ENCODE measurements around the gene CISTR. TPM values are rescaled to one million over a fixed set of nuclear protein-coding genes. Genes with fewer than 3 reads are reported as not detected.

The CISTR gene
- total and polyA plus RNA-seq, 2 donors (not counting 1 experiment from before 2014, with no cell fraction given) = not detected

GRCh38 chr12:53788892-53789291, 37.1 kb upstream of the CISTR start:
- TF ChIP-seq EZH2 (IDR thresholded peaks at IDR 0.05; ENCODE audit: low read length, missing control alignments) (no peak), CTCF (conservative IDR thresholded peaks at IDR 0.05 in 1 of 2, IDR thresholded peaks at IDR 0.05 in 1 of 2; ENCODE audit: low read depth in 1 of 2, low read length in 2 of 2) (no peak)
- H3K9ac ChIP-seq (ENCODE audit: insufficient read depth, low read length) = no peak overlapping the region
- H3K27me3 ChIP-seq (ENCODE audit: control insufficient read depth, insufficient read depth, low read length) = peaks cover 29% of the 10 kb centered on the region
- no peaks in the 10 kb centered on the region for H3K36me3 ChIP-seq (ENCODE audit: control insufficient read depth, insufficient read depth, low read length)
- H3K4me2 ChIP-seq (ENCODE audit: extremely low read depth, insufficient read depth, low read length) = no peak overlapping the region
- no peak overlapping the region for H3K27ac ChIP-seq (ENCODE audit: insufficient read depth, low read length)
- DNase-seq (ENCODE audit: low read depth in 2 of 2) = no peak
- H3K4me3 ChIP-seq (replicated peaks in 1 of 4; ENCODE audit: control extremely low read depth in 1 of 4, insufficient read depth in 1 of 4, low read depth in 3 of 4, low read length in 4 of 4) = no peak overlapping the region
- no peaks in the 10 kb centered on the region for H3K9me3 ChIP-seq (ENCODE audit: control insufficient read depth, insufficient read depth, low read depth, low read length)
- no peaks in the 10 kb centered on the region for H3K79me2 ChIP-seq (ENCODE audit: control insufficient read depth, insufficient read depth, low read length)
- H3K4me1 ChIP-seq (ENCODE audit: control insufficient read depth, extremely low read depth, insufficient read depth, low read length) = no peaks in the 10 kb centered on the region
- no peaks in the 10 kb centered on the region for H4K20me1 ChIP-seq (ENCODE audit: control insufficient read depth, extremely low read depth, insufficient read depth, low read length)
- H2AFZ ChIP-seq (ENCODE audit: low read length) = no peak overlapping the region

DNA sequence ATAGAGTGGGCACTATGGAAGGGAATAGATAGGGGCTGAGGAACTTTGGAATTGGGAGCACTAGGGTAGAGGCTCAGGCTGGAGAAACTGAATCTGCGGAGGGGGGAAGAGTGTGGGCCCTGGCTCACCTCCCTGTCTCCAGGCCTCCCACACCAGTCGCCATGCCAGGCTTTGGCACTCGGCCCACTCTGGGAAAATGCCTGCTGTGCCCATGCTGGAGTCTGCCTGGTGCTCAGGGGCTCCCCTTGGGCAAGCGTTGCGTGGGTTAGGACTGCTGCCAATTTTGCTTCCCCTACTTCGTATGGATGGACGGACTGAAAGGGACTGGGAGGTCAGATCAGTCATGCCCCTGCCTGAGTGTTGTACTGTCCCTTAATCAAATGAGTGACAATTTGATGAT, 34.6 kb upstream of the CISTR start:
- H3K36me3 ChIP-seq (ENCODE audit: control insufficient read depth, insufficient read depth, low read length) = no peaks in the 10 kb centered on the region
- no peak overlapping the region for H3K27ac ChIP-seq (ENCODE audit: insufficient read depth, low read length)
- no peak overlapping the region for H3K9ac ChIP-seq (ENCODE audit: insufficient read depth, low read length)
- H3K79me2 ChIP-seq (ENCODE audit: control insufficient read depth, insufficient read depth, low read length) = no peaks in the 10 kb centered on the region
- no peak overlapping the region for H2AFZ ChIP-seq (ENCODE audit: low read length)
- no peaks in the 10 kb centered on the region for H3K9me3 ChIP-seq (ENCODE audit: control insufficient read depth, insufficient read depth, low read depth, low read length)
- H3K4me1 ChIP-seq (ENCODE audit: control insufficient read depth, extremely low read depth, insufficient read depth, low read length) = no peaks in the 10 kb centered on the region
- no peak overlapping the region for H3K4me3 ChIP-seq (replicated peaks in 1 of 4; ENCODE audit: control extremely low read depth in 1 of 4, insufficient read depth in 1 of 4, low read depth in 3 of 4, low read length in 4 of 4)
- no peaks in the 10 kb centered on the region for H4K20me1 ChIP-seq (ENCODE audit: control insufficient read depth, extremely low read depth, insufficient read depth, low read length)
- no peak overlapping the region for H3K4me2 ChIP-seq (ENCODE audit: extremely low read depth, insufficient read depth, low read length)
- TF ChIP-seq EZH2 (IDR thresholded peaks at IDR 0.05; ENCODE audit: low read length, missing control alignments) = no peak
- DNase-seq (ENCODE audit: low read depth in 2 of 2) = no peak
- peaks cover 28% of the 10 kb centered on the region for H3K27me3 ChIP-seq (ENCODE audit: control insufficient read depth, insufficient read depth, low read length)

DNA sequence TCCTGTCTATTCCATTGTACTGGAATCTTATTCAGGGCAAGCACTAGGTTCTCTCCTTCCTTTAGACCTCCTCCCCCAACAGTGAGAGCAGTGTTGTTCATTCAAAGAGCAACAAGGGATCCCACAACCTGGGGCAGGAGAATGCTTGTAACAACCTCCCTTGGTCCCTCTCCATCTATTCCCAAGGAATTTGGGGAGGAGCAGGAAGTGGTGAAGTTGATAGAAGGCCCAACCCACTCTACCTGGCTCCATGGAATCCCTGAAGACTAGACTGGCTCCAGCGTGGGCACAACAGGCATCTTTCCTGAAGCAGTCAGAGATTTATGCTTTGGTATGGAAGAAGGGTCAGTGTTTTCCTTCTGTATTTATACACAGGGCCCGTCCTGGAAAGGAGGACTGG, 33.4 kb upstream of the CISTR start:
- H3K79me2 ChIP-seq (ENCODE audit: control insufficient read depth, insufficient read depth, low read length) = no peaks in the 10 kb centered on the region
- no peak overlapping the region for H2AFZ ChIP-seq (ENCODE audit: low read length)
- H3K9ac ChIP-seq (ENCODE audit: insufficient read depth, low read length) = no peak overlapping the region
- H3K27ac ChIP-seq (ENCODE audit: insufficient read depth, low read length) = no peak overlapping the region
- no peaks in the 10 kb centered on the region for H3K36me3 ChIP-seq (ENCODE audit: control insufficient read depth, insufficient read depth, low read length)
- TF ChIP-seq EZH2 (IDR thresholded peaks at IDR 0.05; ENCODE audit: low read length, missing control alignments) (no peak), CTCF (conservative IDR thresholded peaks at IDR 0.05 in 1 of 2, IDR thresholded peaks at IDR 0.05 in 1 of 2; ENCODE audit: low read depth in 1 of 2, low read length in 2 of 2) (no peak)
- no peaks in the 10 kb centered on the region for H3K9me3 ChIP-seq (ENCODE audit: control insufficient read depth, insufficient read depth, low read depth, low read length)
- H3K4me3 ChIP-seq (replicated peaks in 1 of 4; ENCODE audit: control extremely low read depth in 1 of 4, insufficient read depth in 1 of 4, low read depth in 3 of 4, low read length in 4 of 4) = no peak overlapping the region
- no peak overlapping the region for H3K4me2 ChIP-seq (ENCODE audit: extremely low read depth, insufficient read depth, low read length)
- DNase-seq (ENCODE audit: low read depth in 2 of 2) = no peak
- H3K4me1 ChIP-seq (ENCODE audit: control insufficient read depth, extremely low read depth, insufficient read depth, low read length) = no peaks in the 10 kb centered on the region
- no peaks in the 10 kb centered on the region for H4K20me1 ChIP-seq (ENCODE audit: control insufficient read depth, extremely low read depth, insufficient read depth, low read length)
- peaks cover 33% of the 10 kb centered on the region for H3K27me3 ChIP-seq (ENCODE audit: control insufficient read depth, insufficient read depth, low read length)

All from fibroblast of lung (primary cell).